HepG2 (cell line): ENCODE results near the gene CALML6. TPM values are rescaled to one million over a fixed set of nuclear protein-coding genes. Genes with fewer than 3 reads are reported as not detected.

ENCODE experiments used
- ATAC-seq: fragments of 200-7000 bp; cut with Tn5 transposase; 3 replicates; pipeline ENCODE4 v1.9.1; 2020; ENCODE audit warnings: mild to moderate bottlenecking, moderate library complexity
- BruUV-seq: library from RNA; stranded (reverse); fragments of 400-500 nt; replicated peaks from 2 replicates; lab custom pipeline; 2021; lab: Mats Ljungman, UMichigan
- CTCF ChIA-PET: fragments of 300-600 bp; formaldehyde crosslinking; extraction: SDS; loops from one replicate; lab custom pipeline; 2021; ENCODE audit warnings: low total read pairs, inconsistent platforms, low intra/inter-chr PET ratio; lab: Yijun Ruan, JAX
- POLR2A ChIA-PET: fragments of 350-600 bp; sonication (Branson Sonifier 250); formaldehyde crosslinking; loops from one replicate; lab custom pipeline; 2020; ENCODE audit warnings: antibody characterized with exemption, inconsistent platforms; lab: Yijun Ruan, JAX
- DNase-seq: peaks from one replicate; pipeline ENCODE4 v3.0.0-alpha.2; 2015; ENCODE audit warnings: low spot score
- FAIRE-seq: peaks from 3 replicates; lab custom pipeline; 2011; peaks lifted over from hg19 to GRCh38; lab: Jason Lieb, UNC
- H2AFZ ChIP-seq: one replicate; pipeline ENCODE4 v1.6.1; 2011; ENCODE audit warnings: low read length, inconsistent platforms
- H3K27ac ChIP-seq: fragments of 300-600 bp; 3 replicates; pipeline ENCODE4 v1.8.0; 2011; ENCODE audit warnings: mixed run types, mild to moderate bottlenecking, mixed read lengths, low read length, inconsistent platforms; ENCODE audit not compliant: insufficient read depth; ENCODE audit errors: extremely low read length
- H3K27me3 ChIP-seq, 2 experiments: fragments of 200-600 bp in 1 of 2; 2 replicates in 1 of 2; 3 replicates in 1 of 2; pipeline versions ENCODE4 v1.6.0 to v1.8.0; 2011; ENCODE audit warnings: low read length in 2 of 2, mild to moderate bottlenecking in 2 of 2, moderate library complexity in 2 of 2, inconsistent platforms in 1 of 2; ENCODE audit not compliant: insufficient read depth in 2 of 2, control insufficient read depth in 1 of 2
- H3K36me3 ChIP-seq, 2 experiments: fragments of 200-600 bp in 1 of 2; replicated peaks in 1 of 2; 2 replicates in 1 of 2; 3 replicates in 1 of 2; pipeline versions ENCODE4 v1.5.1 to v1.8.0; 2011; ENCODE audit warnings: low read length in 2 of 2, inconsistent platforms in 1 of 2; ENCODE audit not compliant: insufficient read depth in 2 of 2, control insufficient read depth in 1 of 2
- H3K4me1 ChIP-seq: 2 replicates; pipeline ENCODE4 v1.5.1; 2012; ENCODE audit warnings: low read length, inconsistent platforms; ENCODE audit not compliant: insufficient read depth
- H3K4me2 ChIP-seq: 2 replicates; pipeline ENCODE4 v1.6.0; 2011; ENCODE audit warnings: low read depth, low read length, inconsistent platforms
- H3K4me3 ChIP-seq, 3 experiments: fragments of 200-600 bp in 1 of 3; sonication (generic), shearing (Covaris generic) in 1 of 3; replicated peaks in 1 of 3; 2 replicates each; pipeline ENCODE4 v1.5.1; 2011 to 2016; ENCODE audit warnings: low read length in 3 of 3, inconsistent platforms in 2 of 3, low read depth in 2 of 3, mild to moderate bottlenecking in 2 of 3, control low read depth in 1 of 3, mixed read lengths in 1 of 3; ENCODE audit not compliant: insufficient read depth in 1 of 3
- H3K79me2 ChIP-seq: one replicate; pipeline ENCODE4 v1.6.1; 2011; ENCODE audit warnings: low read length, inconsistent platforms; ENCODE audit not compliant: insufficient read depth
- H3K9ac ChIP-seq: 2 replicates; pipeline ENCODE4 v1.6.0; 2011; ENCODE audit warnings: mild to moderate bottlenecking, low read depth, low read length, inconsistent platforms; ENCODE audit not compliant: insufficient read depth
- H3K9me3 ChIP-seq: 2 replicates; pipeline ENCODE4 v1.5.1; 2012; ENCODE audit warnings: mild to moderate bottlenecking, low read length
- H4K20me1 ChIP-seq: 2 replicates; pipeline ENCODE4 v1.6.0; 2011; ENCODE audit warnings: inconsistent platforms, mild to moderate bottlenecking, low read length, moderate library complexity; ENCODE audit not compliant: insufficient read depth
- EHMT2 ChIP-seq: fragments of 200-600 bp; sonication (generic); IDR thresholded peaks from 2 replicates; pipeline ENCODE4 v1.7.0; 2017; ENCODE audit warnings: antibody characterized with exemption, low read depth, low read length, borderline replicate concordance
- MAZ ChIP-seq, 2 experiments: sonication (generic) in 1 of 2; formaldehyde crosslinking in 1 of 2; IDR thresholded peaks; 2 replicates each; pipeline versions ENCODE4 v1.5.0 to v1.6.1; 2012 to 2020; ENCODE audit warnings: low read depth in 2 of 2, mild to moderate bottlenecking in 2 of 2, borderline replicate concordance in 1 of 2, improper control_type of control experiment in 1 of 2, low read length in 1 of 2, missing genetic modification reagents in 1 of 2, moderate library complexity in 1 of 2
- MBNL3 ChIP-seq: fragments of 250-450 bp; sonication (Bioruptor Pico); conservative IDR thresholded peaks from 2 replicates; pipeline ENCODE4 v1.8.0; 2022; ENCODE audit warnings: mild to moderate bottlenecking, inconsistent platforms
- MED13 ChIP-seq: sonication (generic); formaldehyde crosslinking; IDR thresholded peaks from 2 replicates; pipeline ENCODE4 v1.5.0; 2020; ENCODE audit warnings: missing genetic modification reagents
- MTA1 ChIP-seq: sonication (generic); formaldehyde crosslinking; IDR thresholded peaks from 2 replicates; pipeline ENCODE4 v1.4.0; 2020; ENCODE audit warnings: missing genetic modification reagents, mild to moderate bottlenecking, borderline replicate concordance
- PHF8 ChIP-seq: sonication (generic); formaldehyde crosslinking; IDR thresholded peaks from 2 replicates; pipeline ENCODE4 v1.5.0; 2020; ENCODE audit warnings: missing genetic modification reagents
- RBM22 ChIP-seq: fragments of 200-400 bp; formaldehyde crosslinking; optimal IDR thresholded peaks from 2 replicates; pipeline ENCODE3; 2017; ENCODE audit warnings: mild to moderate bottlenecking, low read length, moderate library complexity
- TEAD3 ChIP-seq: optimal IDR thresholded peaks from 2 replicates; pipeline ENCODE3; 2016; ENCODE audit warnings: borderline replicate concordance
- TRIM24 ChIP-seq: sonication (generic); formaldehyde crosslinking; IDR thresholded peaks from 2 replicates; pipeline ENCODE4 v1.8.0; 2022; ENCODE audit warnings: mild to moderate bottlenecking, missing genetic modification reagents
- U2AF1 ChIP-seq: fragments of 200-400 bp; formaldehyde crosslinking; optimal IDR thresholded peaks from 2 replicates; pipeline ENCODE3; 2017; ENCODE audit warnings: mild to moderate bottlenecking, low read depth, low read length
- ZNF256 ChIP-seq: sonication (generic); formaldehyde crosslinking; conservative IDR thresholded peaks from 2 replicates; pipeline ENCODE4 v1.4.0; 2020; ENCODE audit warnings: missing genetic modification reagents
- ZNF367 ChIP-seq: sonication (generic); formaldehyde crosslinking; IDR thresholded peaks from 2 replicates; pipeline ENCODE4 v1.4.0; 2020; ENCODE audit warnings: missing genetic modification reagents, borderline replicate concordance
- ZNF788 ChIP-seq: sonication (generic); formaldehyde crosslinking; IDR thresholded peaks from 2 replicates; pipeline ENCODE4 v1.5.0; 2020; ENCODE audit warnings: mild to moderate bottlenecking, missing genetic modification reagents, borderline replicate concordance
- ZZZ3 ChIP-seq: sonication (generic); formaldehyde crosslinking; IDR thresholded peaks from 2 replicates; pipeline ENCODE4 v1.4.0; 2020; ENCODE audit warnings: missing genetic modification reagents, mild to moderate bottlenecking, borderline replicate concordance
- WGBS: methylation state at CpG from one replicate; pipeline ENCODE4 v1.1.6; 2017; ENCODE audit warnings: low lambda C conversion rate; 5-methylcytosine and 5-hydroxymethylcytosine counted together
- in situ Hi-C: cut with HindIII; loops from 2 replicates; pipeline ENCODE4 v1.10.0; 2017; ENCODE audit warnings: low pct_unique_long_range_greater_than_20kb; ENCODE audit not compliant: extremely low pct_ligation_motif_present
- intact Hi-C: fragments of 100-400 bp; cut with micrococcal nuclease; formaldehyde crosslinking; loops from one replicate; pipeline ENCODE4 v1.10.0; 2022; ENCODE audit not compliant: unreplicated experiment
- polyA plus RNA-seq, 8 experiments: library from polyadenylated mRNA; depleted of rRNA in 3 of 8; stranded (reverse) in 7 of 8; unstranded in 1 of 8; fragments of >200 nt; fragmentation: Illumina TruSeq in 4 of 8; extraction: Trizol in 4 of 8; gene quantifications; 2 replicates each; pipeline versions ENCODE4 v1.2.1 to v1.2.3, GENCODE V29; 2011 to 2016; ENCODE audit warnings: low read depth in 4 of 8, missing spikeins in 1 of 8, mixed read lengths in 1 of 8; ENCODE audit not compliant: insufficient read depth in 1 of 8
- total RNA-seq, 5 experiments: library from RNA; depleted of rRNA; stranded (reverse); fragments of >200 nt; fragmentation: Illumina TruSeq; extraction: Trizol; gene quantifications; 2 replicates each; pipeline ENCODE4 v1.2.3, GENCODE V29; 2016; ENCODE audit warnings: low read depth in 1 of 5
- TF ChIP-seq, protein P1 (sequence below): sonication (generic); formaldehyde crosslinking; IDR thresholded peaks from 2 replicates; pipeline ENCODE4 v1.5.1; 2020; ENCODE audit warnings: missing genetic modification reagents, mild to moderate bottlenecking, borderline replicate concordance
- TF ChIP-seq, protein P2 (sequence below): sonication (generic); formaldehyde crosslinking; IDR thresholded peaks from 2 replicates; pipeline ENCODE4 v1.4.0; 2020; ENCODE audit warnings: missing genetic modification reagents, mild to moderate bottlenecking, borderline replicate concordance
- TF ChIP-seq, protein P3 (sequence below): IDR thresholded peaks from 2 replicates; pipeline ENCODE4 v1.6.1; 2016; ENCODE audit warnings: missing biosample characterization, missing genetic modification reagents, low read depth

CALML6 gene
- total and polyA plus RNA-seq, 2 of the 13 experiments (the other 11 are each of a cell fraction or from before 2014, with no cell fraction given), result 0.11 to 0.12 TPM

GRCh38 chr1:1943834-1944570, 28.9 kb downstream of the CALML6 start:
- DNase-seq (peak; percentile 61), FAIRE-seq (peak; percentile 51), ATAC-seq (peak; percentile 77)
- CTCF ChIA-PET, result interaction anchor here (1.6 to 1.8 kb wide), 3 partner anchors 16 to 103 kb away, joined by 4 to 7 read pairs (median 5); no protein-coding TSS in a partner anchor
- H3K9me3 ChIP-seq, result no peaks in the 10 kb centered on the region
- peak overlapping the region; percentile 91 for H3K27ac ChIP-seq
- H3K36me3 ChIP-seq, result no peaks in the 10 kb centered on the region; a peak in 1 of 5 replicates
- 0 out of 2 replicates have a peak, but pooled peaks cover 3% of the 10 kb centered on the region for H4K20me1 ChIP-seq
- POLR2A ChIA-PET, result interaction anchor here (0.6 to 4.3 kb wide), 11 partner anchors 8 to 103 kb away, joined by 3 to 55 read pairs (median 11); partner anchors contain the start of gene TMEM52
- peak overlapping the region; percentile 95 for H3K4me2 ChIP-seq
- no TSS peak for BruUV-seq
- H3K4me1 ChIP-seq, result peaks cover 80% of the 10 kb centered on the region
- peak overlapping the region; percentile 67 to 87 (median 67) for H3K4me3 ChIP-seq
- peaks cover 13% of the 10 kb centered on the region for H3K79me2 ChIP-seq
- intact Hi-C loops (no loop called here), in situ Hi-C loops (no loop called here)
- H3K27me3 ChIP-seq, result no peaks in the 10 kb centered on the region
- peak overlapping the region; percentile 84 for H3K9ac ChIP-seq
- 6% methylated on average over 9 of the region's 37 CpGs for WGBS
- H2AFZ ChIP-seq, result no peak overlapping the region
- TF ChIP-seq, protein P1, sequence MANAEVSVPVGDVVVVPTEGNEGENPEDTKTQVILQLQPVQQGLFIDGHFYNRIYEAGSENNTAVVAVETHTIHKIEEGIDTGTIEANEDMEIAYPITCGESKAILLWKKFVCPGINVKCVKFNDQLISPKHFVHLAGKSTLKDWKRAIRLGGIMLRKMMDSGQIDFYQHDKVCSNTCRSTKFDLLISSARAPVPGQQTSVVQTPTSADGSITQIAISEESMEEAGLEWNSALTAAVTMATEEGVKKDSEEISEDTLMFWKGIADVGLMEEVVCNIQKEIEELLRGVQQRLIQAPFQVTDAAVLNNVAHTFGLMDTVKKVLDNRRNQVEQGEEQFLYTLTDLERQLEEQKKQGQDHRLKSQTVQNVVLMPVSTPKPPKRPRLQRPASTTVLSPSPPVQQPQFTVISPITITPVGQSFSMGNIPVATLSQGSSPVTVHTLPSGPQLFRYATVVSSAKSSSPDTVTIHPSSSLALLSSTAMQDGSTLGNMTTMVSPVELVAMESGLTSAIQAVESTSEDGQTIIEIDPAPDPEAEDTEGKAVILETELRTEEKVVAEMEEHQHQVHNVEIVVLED (CRISPR knock-in tag), result no peak
- TF ChIP-seq U2AF1, result no peak
- TF ChIP-seq ZZZ3 (CRISPR knock-in tag), result no peak
- TF ChIP-seq MTA1 (CRISPR knock-in tag), result peak; percentile 77; the same call in 1 of the 2 replicates
- TF ChIP-seq TEAD3 (CRISPR knock-in tag), result peak; percentile 56
- no peak for TF ChIP-seq TRIM24 (CRISPR knock-in tag)
- TF ChIP-seq EHMT2, result no peak
- TF ChIP-seq, protein P2, sequence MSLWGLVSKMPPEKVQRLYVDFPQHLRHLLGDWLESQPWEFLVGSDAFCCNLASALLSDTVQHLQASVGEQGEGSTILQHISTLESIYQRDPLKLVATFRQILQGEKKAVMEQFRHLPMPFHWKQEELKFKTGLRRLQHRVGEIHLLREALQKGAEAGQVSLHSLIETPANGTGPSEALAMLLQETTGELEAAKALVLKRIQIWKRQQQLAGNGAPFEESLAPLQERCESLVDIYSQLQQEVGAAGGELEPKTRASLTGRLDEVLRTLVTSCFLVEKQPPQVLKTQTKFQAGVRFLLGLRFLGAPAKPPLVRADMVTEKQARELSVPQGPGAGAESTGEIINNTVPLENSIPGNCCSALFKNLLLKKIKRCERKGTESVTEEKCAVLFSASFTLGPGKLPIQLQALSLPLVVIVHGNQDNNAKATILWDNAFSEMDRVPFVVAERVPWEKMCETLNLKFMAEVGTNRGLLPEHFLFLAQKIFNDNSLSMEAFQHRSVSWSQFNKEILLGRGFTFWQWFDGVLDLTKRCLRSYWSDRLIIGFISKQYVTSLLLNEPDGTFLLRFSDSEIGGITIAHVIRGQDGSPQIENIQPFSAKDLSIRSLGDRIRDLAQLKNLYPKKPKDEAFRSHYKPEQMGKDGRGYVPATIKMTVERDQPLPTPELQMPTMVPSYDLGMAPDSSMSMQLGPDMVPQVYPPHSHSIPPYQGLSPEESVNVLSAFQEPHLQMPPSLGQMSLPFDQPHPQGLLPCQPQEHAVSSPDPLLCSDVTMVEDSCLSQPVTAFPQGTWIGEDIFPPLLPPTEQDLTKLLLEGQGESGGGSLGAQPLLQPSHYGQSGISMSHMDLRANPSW, result no peak; the same call in 1 of the 2 replicates
- TF ChIP-seq ZNF788 (CRISPR knock-in tag), result peak; percentile 84; the same call in 1 of the 2 replicates
- TF ChIP-seq, protein P3, sequence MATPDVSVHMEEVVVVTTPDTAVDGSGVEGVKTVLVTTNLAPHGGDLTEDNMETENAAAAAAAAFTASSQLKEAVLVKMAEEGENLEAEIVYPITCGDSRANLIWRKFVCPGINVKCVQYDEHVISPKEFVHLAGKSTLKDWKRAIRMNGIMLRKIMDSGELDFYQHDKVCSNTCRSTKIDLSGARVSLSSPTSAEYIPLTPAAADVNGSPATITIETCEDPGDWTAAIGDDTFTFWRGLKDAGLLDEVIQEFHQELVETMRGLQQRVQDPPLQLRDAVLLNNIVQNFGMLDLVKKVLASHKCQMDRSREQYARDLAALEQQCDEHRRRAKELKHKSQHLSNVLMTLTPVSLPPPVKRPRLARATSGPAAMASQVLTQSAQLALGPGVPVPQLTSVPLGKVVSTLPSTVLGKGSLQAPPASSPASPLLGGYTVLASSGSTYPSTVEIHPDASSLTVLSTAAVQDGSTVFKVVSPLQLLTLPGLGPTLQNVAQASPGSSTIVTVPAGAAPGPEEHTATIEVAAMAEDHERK, result no peak
- TF ChIP-seq ZNF256 (CRISPR knock-in tag), result no peak
- TF ChIP-seq MAZ (IDR thresholded peaks at IDR 0.05; ENCODE audit: borderline replicate concordance, low read depth, low read length), result no peak
- peak; percentile 90 for TF ChIP-seq MAZ (CRISPR knock-in tag; IDR thresholded peaks at IDR 0.05; ENCODE audit: low read depth)
- no peak for TF ChIP-seq MED13 (CRISPR knock-in tag)
- no peak for TF ChIP-seq ZNF367
- peak; percentile 69 for TF ChIP-seq PHF8 (CRISPR knock-in tag)
- TF ChIP-seq MBNL3 (CRISPR knock-in tag), result no peak
- no peak for TF ChIP-seq RBM22
